DOHH2 (cell line): Measurements from ENCODE around the gene NAT14.
"Not testable (repeated sequence)": the region's sequence is repeated elsewhere in the genome, so short reads cannot be mapped to it uniquely, and the experiment has no call there.

ENCODE experiments used
- H3F3A ChIP-seq: fragments of 200-600 bp; sonication (generic), shearing (Covaris generic); 2 replicates; pipeline ENCODE4 v1.6.0; 2016; ENCODE audit warnings: antibody characterized with exemption, mild to moderate bottlenecking; ENCODE audit not compliant: control insufficient read depth, insufficient read depth
- H3K27ac ChIP-seq: fragments of 200-600 bp; sonication (generic); 2 replicates; pipeline ENCODE4 v1.5.1; 2014; ENCODE audit warnings: low read depth, mild to moderate bottlenecking, low read length, moderate library complexity
- H3K27me3 ChIP-seq: fragments of 200-600 bp; sonication (generic); 2 replicates; pipeline ENCODE4 v1.6.1; 2014; ENCODE audit warnings: mild to moderate bottlenecking, low read length, mixed read lengths; ENCODE audit not compliant: control insufficient read depth
- H3K36me3 ChIP-seq: fragments of 200-600 bp; sonication (generic); 2 replicates; pipeline ENCODE4 v1.6.1; 2014; ENCODE audit warnings: mild to moderate bottlenecking, low read length, moderate library complexity, mixed read lengths; ENCODE audit not compliant: control insufficient read depth
- H3K4me1 ChIP-seq: fragments of 200-600 bp; sonication (generic); 2 replicates; pipeline ENCODE4 v1.6.1; 2014; ENCODE audit warnings: mild to moderate bottlenecking, low read length, mixed read lengths; ENCODE audit not compliant: control insufficient read depth
- H3K4me2 ChIP-seq: fragments of 200-600 bp; sonication (generic); 2 replicates; pipeline ENCODE4 v1.6.0; 2014; ENCODE audit warnings: mild to moderate bottlenecking, low read length, moderate library complexity
- H3K4me3 ChIP-seq: fragments of 200-600 bp; sonication (generic); 2 replicates; pipeline ENCODE4 v1.5.1; 2014; ENCODE audit warnings: mild to moderate bottlenecking, low read length, mixed read lengths
- H3K79me2 ChIP-seq: fragments of 200-600 bp; sonication (generic); 2 replicates; pipeline ENCODE4 v1.6.1; 2014; ENCODE audit warnings: mild to moderate bottlenecking, low read length, mixed read lengths; ENCODE audit not compliant: control insufficient read depth
- H3K9me2 ChIP-seq: fragments of 200-600 bp; sonication (generic); replicated peaks from 2 replicates; pipeline ENCODE4 v1.6.1; 2014; ENCODE audit warnings: mild to moderate bottlenecking, low read length, mixed read lengths; ENCODE audit not compliant: control insufficient read depth
- H3K9me3 ChIP-seq: fragments of 200-600 bp; sonication (generic); 2 replicates; pipeline ENCODE4 v1.6.1; 2014; ENCODE audit warnings: antibody characterized with exemption, low read length, mixed read lengths; ENCODE audit not compliant: control insufficient read depth, insufficient read depth
- H4K20me1 ChIP-seq: fragments of 200-600 bp; sonication (generic); 2 replicates; pipeline ENCODE4 v1.6.0; 2014; ENCODE audit warnings: low read depth, mild to moderate bottlenecking, antibody characterized with exemption, low read length, moderate library complexity; ENCODE audit not compliant: control insufficient read depth, insufficient read depth
- CTCF ChIP-seq: fragments of 200-600 bp; sonication (generic); IDR thresholded peaks from one replicate; pipeline ENCODE4 v1.5.1; 2014; ENCODE audit warnings: antibody characterized with exemption, mild to moderate bottlenecking, low read depth, low read length; ENCODE audit not compliant: poor library complexity, severe bottlenecking
- EZH2phosphoT487 ChIP-seq: fragments of 200-600 bp; sonication (generic); IDR thresholded peaks from 2 replicates; pipeline ENCODE4 v1.6.1; 2017; ENCODE audit warnings: borderline replicate concordance, mild to moderate bottlenecking, antibody characterized with exemption, low read length, moderate library complexity, mixed read lengths

Gene NAT14

GRCh38 chr19:55447421-55448174 lies 37.4 kb upstream of the NAT14 start:
- Histone ChIP-seq H3K4me3 (no peak overlapping the region), H3K27me3 (peaks cover 25% of the 10 kb centered on the region), H3K4me2 (no peak overlapping the region), H4K20me1 (no peaks in the 10 kb centered on the region), H3K9me2 (no peaks in the 10 kb centered on the region), H3K79me2 (no peaks in the 10 kb centered on the region), H3K36me3 (no peaks in the 10 kb centered on the region), H3K9me3 (no peaks in the 10 kb centered on the region), H3K27ac (no peak overlapping the region), H3F3A (no peaks in the 10 kb centered on the region), H3K4me1 (no peaks in the 10 kb centered on the region)
- TF ChIP-seq CTCF (no peak), EZH2phosphoT487 (no peak)

- peaks cover 23% of the 10 kb centered on the region for H3K27me3 ChIP-seq
- not testable (repeated sequence) for H3K36me3 ChIP-seq, H3K4me3 ChIP-seq, H3K4me1 ChIP-seq, H3K79me2 ChIP-seq, H3K9me3 ChIP-seq, H4K20me1 ChIP-seq, H3K27ac ChIP-seq, H3F3A ChIP-seq, H3K9me2 ChIP-seq, H3K4me2 ChIP-seq
Measured at GRCh38 chr19:55448175-55448490, 36.9 kb upstream of the NAT14 start.

GRCh38 chr19:55449469-55449868 lies 35.5 kb upstream of the NAT14 start:
- H3K9me2 ChIP-seq: no peaks in the 10 kb centered on the region
- H3K36me3 ChIP-seq: no peaks in the 10 kb centered on the region
- no peak overlapping the region for H3K27ac ChIP-seq
- H3K4me3 ChIP-seq: no peak overlapping the region
- H3K9me3 ChIP-seq: no peaks in the 10 kb centered on the region
- H3K27me3 ChIP-seq: peaks cover 14% of the 10 kb centered on the region
- no peaks in the 10 kb centered on the region for H4K20me1 ChIP-seq
- H3K4me2 ChIP-seq: no peak overlapping the region
- no peaks in the 10 kb centered on the region for H3K4me1 ChIP-seq
- TF ChIP-seq EZH2phosphoT487 (no peak), CTCF (no peak)
- H3K79me2 ChIP-seq: no peaks in the 10 kb centered on the region
- no peaks in the 10 kb centered on the region; the same call in 1 of the 2 replicates for H3F3A ChIP-seq

DNA sequence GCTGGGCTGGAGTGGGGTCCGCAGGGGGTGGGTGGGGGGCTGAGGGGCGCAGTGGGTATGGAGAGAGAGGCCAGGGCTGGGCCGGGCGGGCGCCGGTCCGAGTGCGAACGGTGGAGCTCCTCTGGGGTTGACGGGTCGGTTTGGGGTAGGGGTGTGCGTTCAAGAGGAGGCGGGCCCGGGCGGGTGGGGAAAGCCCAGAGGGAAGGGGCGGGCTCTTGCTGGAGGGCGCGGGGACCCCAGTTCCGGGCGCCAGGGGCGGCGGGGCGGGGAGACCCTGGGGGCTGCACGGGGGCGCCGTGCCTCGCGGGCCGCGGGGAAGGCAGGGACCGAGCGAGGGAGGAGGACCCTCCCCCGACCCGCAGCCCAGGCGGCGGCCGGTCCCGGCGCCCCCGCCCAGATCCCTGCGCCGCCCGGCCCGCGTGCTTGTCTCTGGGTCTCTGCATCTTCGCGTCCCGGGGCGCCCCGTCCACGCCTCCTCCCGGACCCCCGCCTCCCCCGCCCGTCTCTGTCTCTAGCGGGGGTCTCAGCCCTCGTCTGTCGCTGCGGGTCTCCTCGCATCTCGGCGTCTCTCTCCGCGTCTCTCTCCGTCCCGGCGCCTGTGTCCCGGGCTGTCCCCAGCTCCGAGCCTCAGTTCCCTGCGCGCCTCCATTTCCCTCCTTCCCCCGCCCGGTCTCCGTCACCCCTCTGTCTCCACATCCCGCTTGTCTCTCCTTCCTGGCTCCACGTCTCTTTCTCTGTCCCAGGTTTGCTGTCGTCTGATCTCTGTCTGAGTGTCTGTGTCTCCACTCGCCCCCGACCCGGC lies 33.6 kb upstream of the NAT14 start:
- Histone ChIP-seq H3K27me3 (peaks cover 9% of the 10 kb centered on the region), H3K9me2 (no peaks in the 10 kb centered on the region), H3K4me3 (no peak overlapping the region), H3K27ac (no peak overlapping the region), H3F3A (no peaks in the 10 kb centered on the region; the same call in 1 of the 2 replicates), H3K36me3 (no peaks in the 10 kb centered on the region), H3K9me3 (no peaks in the 10 kb centered on the region), H3K4me1 (no peaks in the 10 kb centered on the region), H3K4me2 (no peak overlapping the region), H3K79me2 (no peaks in the 10 kb centered on the region), H4K20me1 (no peaks in the 10 kb centered on the region)
- TF ChIP-seq EZH2phosphoT487: no peak
- no peak for TF ChIP-seq CTCF
